ENCODE measurements around the gene CD3E. TPM values are rescaled to one million over a fixed set of nuclear protein-coding genes. Genes with fewer than 3 reads are reported as not detected.
A peak's percentile ranks its signal among the peaks of the same experiment; 100 is the strongest.

CD3E gene
- total and polyA plus RNA-seq, 9 of the 15 experiments (the other 6 are each of a cell fraction or from before 2014, with no cell fraction given), result 0.07 to 0.62 (median 0.19) TPM; not detected in 5

DNA sequence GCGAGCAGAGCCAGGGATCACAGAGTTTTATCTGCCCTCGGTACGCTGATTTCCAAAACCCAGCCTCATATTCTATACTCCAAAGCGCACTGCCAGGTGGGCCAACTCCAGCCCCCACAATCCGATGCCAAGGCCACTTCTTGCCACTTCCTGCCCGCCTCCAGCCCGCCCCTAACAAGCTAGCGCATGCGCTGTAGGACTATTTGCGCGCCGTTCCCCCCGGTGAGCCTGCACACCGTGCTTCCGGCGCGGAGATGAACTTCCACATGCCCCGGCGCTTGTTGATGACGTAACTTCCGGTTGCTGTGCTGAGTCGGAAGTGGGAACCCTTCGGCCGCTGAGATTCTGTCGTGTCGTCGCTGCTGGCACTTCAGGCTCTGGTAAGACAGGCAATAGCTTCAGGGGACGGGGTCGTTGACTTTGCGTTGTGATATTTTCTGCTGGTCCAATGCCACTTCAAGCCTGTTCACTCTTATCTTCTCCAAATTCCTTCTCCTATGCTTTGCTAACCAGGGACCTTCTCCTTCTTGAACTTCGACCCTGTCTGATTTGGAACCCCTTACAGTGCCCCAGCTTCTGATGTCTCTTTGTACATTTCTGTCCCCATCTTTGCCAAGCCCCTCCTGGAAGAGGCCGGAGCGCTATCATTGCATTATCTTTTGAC, 54.9 kb downstream of the CD3E start, which contains the start of gene UBE4A (continued):
- TF ChIP-seq CBX1 (IDR thresholded peaks at IDR 0.05; ENCODE audit: low read depth) (peak; percentile 100), MTA3 (IDR thresholded peaks at IDR 0.05; ENCODE audit: borderline replicate concordance) (peak; percentile 69; the same call in 1 of the 2 replicates), HMGN3 (IDR thresholded peaks at IDR 0.05; ENCODE audit: borderline replicate concordance, extremely low read depth, insufficient read length, low read depth, low read length) (peak; percentile 55), ZNF699 (CRISPR knock-in tag; IDR thresholded peaks at IDR 0.05; ENCODE audit: insufficient replicate concordance) (no peak), SRSF1 (IDR thresholded peaks at IDR 0.05; ENCODE audit: low read depth, low read length) (no peak), STAT5A (IDR thresholded peaks at IDR 0.05; ENCODE audit: borderline replicate concordance, low read length) (no peak), CBX3 (IDR thresholded peaks at IDR 0.05; ENCODE audit: borderline replicate concordance in 1 of 2, low read length in 2 of 2) (peak in 1 of 2 experiments; percentile 99; a peak in 2 of 3 replicates)
- TF ChIP-seq, protein P1, sequence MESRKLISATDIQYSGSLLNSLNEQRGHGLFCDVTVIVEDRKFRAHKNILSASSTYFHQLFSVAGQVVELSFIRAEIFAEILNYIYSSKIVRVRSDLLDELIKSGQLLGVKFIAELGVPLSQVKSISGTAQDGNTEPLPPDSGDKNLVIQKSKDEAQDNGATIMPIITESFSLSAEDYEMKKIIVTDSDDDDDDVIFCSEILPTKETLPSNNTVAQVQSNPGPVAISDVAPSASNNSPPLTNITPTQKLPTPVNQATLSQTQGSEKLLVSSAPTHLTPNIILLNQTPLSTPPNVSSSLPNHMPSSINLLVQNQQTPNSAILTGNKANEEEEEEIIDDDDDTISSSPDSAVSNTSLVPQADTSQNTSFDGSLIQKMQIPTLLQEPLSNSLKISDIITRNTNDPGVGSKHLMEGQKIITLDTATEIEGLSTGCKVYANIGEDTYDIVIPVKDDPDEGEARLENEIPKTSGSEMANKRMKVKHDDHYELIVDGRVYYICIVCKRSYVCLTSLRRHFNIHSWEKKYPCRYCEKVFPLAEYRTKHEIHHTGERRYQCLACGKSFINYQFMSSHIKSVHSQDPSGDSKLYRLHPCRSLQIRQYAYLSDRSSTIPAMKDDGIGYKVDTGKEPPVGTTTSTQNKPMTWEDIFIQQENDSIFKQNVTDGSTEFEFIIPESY (CRISPR knock-in tag; IDR thresholded peaks at IDR 0.05), result peak; percentile 60
- TF ChIP-seq, protein P2, sequence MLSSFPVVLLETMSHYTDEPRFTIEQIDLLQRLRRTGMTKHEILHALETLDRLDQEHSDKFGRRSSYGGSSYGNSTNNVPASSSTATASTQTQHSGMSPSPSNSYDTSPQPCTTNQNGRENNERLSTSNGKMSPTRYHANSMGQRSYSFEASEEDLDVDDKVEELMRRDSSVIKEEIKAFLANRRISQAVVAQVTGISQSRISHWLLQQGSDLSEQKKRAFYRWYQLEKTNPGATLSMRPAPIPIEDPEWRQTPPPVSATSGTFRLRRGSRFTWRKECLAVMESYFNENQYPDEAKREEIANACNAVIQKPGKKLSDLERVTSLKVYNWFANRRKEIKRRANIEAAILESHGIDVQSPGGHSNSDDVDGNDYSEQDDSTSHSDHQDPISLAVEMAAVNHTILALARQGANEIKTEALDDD (IDR thresholded peaks at IDR 0.05), result no peak
- TF ChIP-seq, protein P3, sequence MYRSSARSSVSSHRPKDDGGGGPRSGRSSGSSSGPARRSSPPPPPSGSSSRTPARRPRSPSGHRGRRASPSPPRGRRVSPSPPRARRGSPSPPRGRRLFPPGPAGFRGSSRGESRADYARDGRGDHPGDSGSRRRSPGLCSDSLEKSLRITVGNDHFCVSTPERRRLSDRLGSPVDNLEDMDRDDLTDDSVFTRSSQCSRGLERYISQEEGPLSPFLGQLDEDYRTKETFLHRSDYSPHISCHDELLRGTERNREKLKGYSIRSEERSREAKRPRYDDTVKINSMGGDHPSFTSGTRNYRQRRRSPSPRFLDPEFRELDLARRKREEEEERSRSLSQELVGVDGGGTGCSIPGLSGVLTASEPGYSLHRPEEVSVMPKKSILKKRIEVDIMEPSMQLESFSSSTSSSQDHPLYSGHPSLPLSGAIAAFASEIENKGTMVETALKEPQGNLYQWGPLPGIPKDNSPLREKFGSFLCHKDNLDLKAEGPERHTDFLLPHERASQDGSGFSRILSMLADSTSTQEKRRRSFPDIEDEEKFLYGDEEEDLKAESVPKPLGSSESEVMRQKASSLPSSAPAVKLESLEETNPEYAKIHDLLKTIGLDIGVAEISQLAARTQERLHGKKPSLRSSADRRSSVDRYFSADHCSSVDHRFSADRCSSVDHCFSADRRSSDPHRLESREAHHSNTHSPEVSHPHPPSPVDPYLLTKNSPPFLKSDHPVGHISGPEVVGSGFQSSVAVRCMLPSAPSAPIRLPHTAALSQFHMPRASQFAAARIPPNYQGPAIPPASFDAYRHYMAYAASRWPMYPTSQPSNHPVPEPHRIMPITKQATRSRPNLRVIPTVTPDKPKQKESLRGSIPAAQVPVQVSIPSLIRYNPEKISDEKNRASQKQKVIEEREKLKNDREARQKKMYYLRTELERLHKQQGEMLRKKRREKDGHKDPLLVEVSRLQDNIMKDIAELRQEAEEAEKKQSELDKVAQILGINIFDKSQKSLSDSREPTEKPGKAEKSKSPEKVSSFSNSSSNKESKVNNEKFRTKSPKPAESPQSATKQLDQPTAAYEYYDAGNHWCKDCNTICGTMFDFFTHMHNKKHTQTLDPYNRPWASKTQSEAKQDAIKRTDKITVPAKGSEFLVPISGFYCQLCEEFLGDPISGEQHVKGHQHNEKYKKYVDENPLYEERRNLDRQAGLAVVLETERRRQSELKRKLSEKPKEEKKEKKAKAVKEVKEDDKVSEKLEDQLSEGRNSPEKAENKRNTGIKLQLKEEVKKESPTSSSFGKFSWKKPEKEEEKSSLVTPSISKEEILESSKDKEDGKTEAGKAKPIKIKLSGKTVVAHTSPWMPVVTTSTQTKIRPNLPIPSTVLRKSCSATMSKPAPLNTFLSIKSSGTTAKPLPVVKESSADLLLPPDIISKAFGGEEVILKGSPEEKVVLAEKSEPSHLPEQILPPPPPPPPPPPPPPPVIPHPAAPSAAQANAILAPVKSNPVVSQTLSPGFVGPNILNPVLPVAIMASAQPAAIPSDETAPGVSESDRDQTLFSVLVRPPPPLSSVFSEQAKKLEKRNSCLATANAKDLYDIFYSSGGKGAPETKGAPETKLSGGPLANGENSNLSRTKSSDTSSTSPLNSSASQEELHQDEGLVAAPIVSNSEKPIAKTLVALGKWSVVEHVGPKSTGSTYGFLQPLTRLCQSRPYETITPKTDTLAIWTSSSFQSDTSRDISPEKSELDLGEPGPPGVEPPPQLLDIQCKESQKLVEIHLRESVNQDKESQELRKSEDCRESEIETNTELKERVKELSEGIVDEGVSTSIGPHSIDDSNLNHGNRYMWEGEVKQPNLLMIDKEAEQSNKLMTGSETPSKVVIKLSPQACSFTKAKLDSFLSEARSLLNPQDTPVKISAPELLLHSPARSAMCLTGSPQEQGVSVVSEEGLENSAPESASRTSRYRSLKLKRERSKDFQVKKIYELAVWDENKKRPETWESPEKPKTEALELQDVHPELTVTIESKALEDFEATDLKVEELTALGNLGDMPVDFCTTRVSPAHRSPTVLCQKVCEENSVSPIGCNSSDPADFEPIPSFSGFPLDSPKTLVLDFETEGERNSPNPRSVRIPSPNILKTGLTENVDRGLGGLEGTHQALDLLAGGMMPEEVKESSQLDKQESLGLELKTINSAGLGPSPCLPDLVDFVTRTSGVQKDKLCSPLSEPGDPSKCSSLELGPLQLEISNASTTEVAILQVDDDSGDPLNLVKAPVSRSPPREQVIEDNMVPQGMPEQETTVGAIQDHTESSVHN (IDR thresholded peaks at IDR 0.05; ENCODE audit: borderline replicate concordance in 1 of 2, low read depth in 1 of 2), result no peak
- TF ChIP-seq, protein P4, sequence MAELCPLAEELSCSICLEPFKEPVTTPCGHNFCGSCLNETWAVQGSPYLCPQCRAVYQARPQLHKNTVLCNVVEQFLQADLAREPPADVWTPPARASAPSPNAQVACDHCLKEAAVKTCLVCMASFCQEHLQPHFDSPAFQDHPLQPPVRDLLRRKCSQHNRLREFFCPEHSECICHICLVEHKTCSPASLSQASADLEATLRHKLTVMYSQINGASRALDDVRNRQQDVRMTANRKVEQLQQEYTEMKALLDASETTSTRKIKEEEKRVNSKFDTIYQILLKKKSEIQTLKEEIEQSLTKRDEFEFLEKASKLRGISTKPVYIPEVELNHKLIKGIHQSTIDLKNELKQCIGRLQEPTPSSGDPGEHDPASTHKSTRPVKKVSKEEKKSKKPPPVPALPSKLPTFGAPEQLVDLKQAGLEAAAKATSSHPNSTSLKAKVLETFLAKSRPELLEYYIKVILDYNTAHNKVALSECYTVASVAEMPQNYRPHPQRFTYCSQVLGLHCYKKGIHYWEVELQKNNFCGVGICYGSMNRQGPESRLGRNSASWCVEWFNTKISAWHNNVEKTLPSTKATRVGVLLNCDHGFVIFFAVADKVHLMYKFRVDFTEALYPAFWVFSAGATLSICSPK (IDR thresholded peaks at IDR 0.05; ENCODE audit: borderline replicate concordance), result no peak

Measured in K562 (cell line).